Measurements from ENCODE around the gene KNDC1.
"Not testable (repeated sequence)": the region's sequence is repeated elsewhere in the genome, so short reads cannot be mapped to it uniquely, and the experiment has no call there.

DNA sequence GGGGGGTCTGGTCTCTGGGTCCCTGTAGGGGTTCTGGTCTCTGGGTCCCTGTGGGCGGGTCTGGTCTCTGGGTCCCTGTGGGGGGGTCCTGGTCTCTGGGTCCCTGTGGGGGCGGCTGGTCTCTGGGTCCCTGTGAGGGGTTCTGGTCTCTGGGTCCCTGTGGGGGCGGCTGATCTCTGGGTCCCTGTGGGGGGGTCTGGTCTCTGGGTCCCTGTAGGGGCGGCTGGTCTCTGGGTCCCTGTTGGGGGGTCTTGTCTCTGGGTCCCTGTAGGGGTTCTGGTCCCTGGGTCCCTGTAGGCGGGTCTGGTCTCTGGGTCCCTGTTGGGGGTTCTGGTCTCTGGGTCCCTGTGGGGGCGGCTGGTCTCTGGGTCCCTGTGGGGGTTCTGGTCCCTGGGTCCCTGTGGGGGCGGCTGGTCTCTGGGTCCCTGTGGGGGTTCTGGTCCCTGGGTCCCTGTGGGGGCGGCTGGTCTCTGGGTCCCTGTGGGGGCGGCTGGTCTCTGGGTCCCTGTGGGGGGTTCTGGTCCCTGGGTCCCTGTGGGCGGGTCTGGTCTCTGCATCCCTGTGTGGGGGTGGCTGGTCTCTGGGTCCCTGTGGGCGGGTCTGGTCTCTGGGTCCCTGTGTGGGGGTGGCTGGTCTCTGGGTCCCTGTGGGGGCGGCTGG is 22.4 kb upstream of the KNDC1 start:
- not testable (repeated sequence) for TF ChIP-seq POLR2A, EP300 (IDR thresholded peaks at IDR 0.05)
- TF ChIP-seq, protein P1, sequence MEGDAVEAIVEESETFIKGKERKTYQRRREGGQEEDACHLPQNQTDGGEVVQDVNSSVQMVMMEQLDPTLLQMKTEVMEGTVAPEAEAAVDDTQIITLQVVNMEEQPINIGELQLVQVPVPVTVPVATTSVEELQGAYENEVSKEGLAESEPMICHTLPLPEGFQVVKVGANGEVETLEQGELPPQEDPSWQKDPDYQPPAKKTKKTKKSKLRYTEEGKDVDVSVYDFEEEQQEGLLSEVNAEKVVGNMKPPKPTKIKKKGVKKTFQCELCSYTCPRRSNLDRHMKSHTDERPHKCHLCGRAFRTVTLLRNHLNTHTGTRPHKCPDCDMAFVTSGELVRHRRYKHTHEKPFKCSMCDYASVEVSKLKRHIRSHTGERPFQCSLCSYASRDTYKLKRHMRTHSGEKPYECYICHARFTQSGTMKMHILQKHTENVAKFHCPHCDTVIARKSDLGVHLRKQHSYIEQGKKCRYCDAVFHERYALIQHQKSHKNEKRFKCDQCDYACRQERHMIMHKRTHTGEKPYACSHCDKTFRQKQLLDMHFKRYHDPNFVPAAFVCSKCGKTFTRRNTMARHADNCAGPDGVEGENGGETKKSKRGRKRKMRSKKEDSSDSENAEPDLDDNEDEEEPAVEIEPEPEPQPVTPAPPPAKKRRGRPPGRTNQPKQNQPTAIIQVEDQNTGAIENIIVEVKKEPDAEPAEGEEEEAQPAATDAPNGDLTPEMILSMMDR (IDR thresholded peaks at IDR 0.05) = not testable (repeated sequence)
